HCT116 (cell line): Measurements from ENCODE around the gene EPB41L4A. TPM values are rescaled to one million over a fixed set of nuclear protein-coding genes. Genes with fewer than 3 reads are reported as not detected.

Source experiments
- ATAC-seq: fragments of 200-7000 bp; cut with Tn5 transposase; 2 replicates; pipeline ENCODE4 v1.9.1; 2020; ENCODE audit warnings: mild to moderate bottlenecking, moderate library complexity
- BruUV-seq: library from RNA; stranded (reverse); fragments of 400-500 nt; replicated peaks from 2 replicates; lab custom pipeline; 2021; lab: Mats Ljungman, UMichigan
- CTCF ChIA-PET: fragments of 300-600 bp; sonication (Branson Sonifier 250); formaldehyde crosslinking; loops from one replicate; lab custom pipeline; 2021; ENCODE audit warnings: antibody characterized with exemption; lab: Charles Lee
- POLR2A ChIA-PET: fragments of 300-600, 350-600 bp; sonication (Branson Sonifier 250); formaldehyde crosslinking; loops from one replicate; lab custom pipeline; 2021; ENCODE audit warnings: antibody characterized with exemption; lab: Charles Lee
- RAD21 ChIA-PET, 2 experiments: fragments of 300-600 bp; sonication (Branson Sonifier 250); formaldehyde crosslinking; loops; one replicate each; lab custom pipeline; 2023; ENCODE audit warnings: low total read pairs in 2 of 2; ENCODE audit not compliant: uncharacterized antibody in 2 of 2, unreplicated experiment in 2 of 2, low non-redundant PET in 1 of 2; lab: Charles Lee
- DNase-seq: peaks from one replicate; pipeline ENCODE4 v3.0.0-alpha.2; 2010; ENCODE audit warnings: low read depth, low spot score
- H2AFZ ChIP-seq: fragments of 200-600 bp; shearing (Covaris generic), sonication (generic); 2 replicates; pipeline ENCODE4 v1.6.1; 2017; ENCODE audit warnings: low read depth, mixed run types, mixed read lengths, antibody characterized with exemption, low read length; ENCODE audit not compliant: poor library complexity, severe bottlenecking
- H3K27ac ChIP-seq: 2 replicates; pipeline ENCODE4 v1.5.1; 2012; ENCODE audit warnings: low read depth, low read length
- H3K27me3 ChIP-seq: fragments of 200-600 bp; sonication (generic); 2 replicates; pipeline ENCODE4 v1.6.1; 2016; ENCODE audit warnings: mixed run types, low read length, mixed read lengths; ENCODE audit not compliant: insufficient read depth
- H3K36me3 ChIP-seq, 2 experiments: fragments of 200-500 bp in 1 of 2; fragments of 200-600 bp in 1 of 2; sonication (Bioruptor generic) in 1 of 2; sonication (generic) in 1 of 2; 2 replicates each; pipeline versions ENCODE4 v1.5.1 to v1.6.1; 2014 to 2016; ENCODE audit warnings: low read length in 2 of 2, inconsistent platforms in 1 of 2, mixed read lengths in 1 of 2, mixed run types in 1 of 2; ENCODE audit not compliant: insufficient read depth in 2 of 2, control insufficient read depth in 1 of 2
- H3K4me1 ChIP-seq, 2 experiments: fragments of 200-600 bp in 1 of 2; sonication (generic) in 1 of 2; 2 replicates each; pipeline versions ENCODE4 v1.5.1 to v1.6.1; 2012 to 2017; ENCODE audit warnings: low read length in 2 of 2, inconsistent platforms in 1 of 2, mild to moderate bottlenecking in 1 of 2, mixed read lengths in 1 of 2, mixed run types in 1 of 2, moderate library complexity in 1 of 2; ENCODE audit not compliant: insufficient read depth in 2 of 2, control insufficient read depth in 1 of 2
- H3K4me2 ChIP-seq: fragments of 200-600 bp; sonication (generic); 2 replicates; pipeline ENCODE4 v1.6.1; 2017; ENCODE audit warnings: mixed run types, low read length, mixed read lengths
- H3K4me3 ChIP-seq, 2 experiments: fragments of 200-600 bp in 1 of 2; sonication (generic) in 1 of 2; replicated peaks in 1 of 2; 2 replicates each; pipeline ENCODE4 v1.5.1; 2011 to 2016; ENCODE audit warnings: low read length in 2 of 2, control low read depth in 1 of 2, low read depth in 1 of 2, mild to moderate bottlenecking in 1 of 2, mixed read lengths in 1 of 2, mixed run types in 1 of 2
- H3K79me2 ChIP-seq: fragments of 200-600 bp; sonication (generic); 2 replicates; pipeline ENCODE4 v1.6.1; 2017; ENCODE audit warnings: mild to moderate bottlenecking, mixed run types, low read length, moderate library complexity, mixed read lengths; ENCODE audit not compliant: insufficient read depth
- H3K9ac ChIP-seq: fragments of 200-600 bp; sonication (generic); 2 replicates; pipeline ENCODE4 v1.6.1; 2016; ENCODE audit warnings: low read length, mixed read lengths
- H3K9me2 ChIP-seq: fragments of 200-600 bp; sonication (generic), shearing (Covaris generic); 2 replicates; pipeline ENCODE4 v1.6.1; 2017; ENCODE audit warnings: mixed run types, mild to moderate bottlenecking, moderate library complexity; ENCODE audit not compliant: insufficient read depth
- H3K9me3 ChIP-seq, 2 experiments: fragments of 200-500 bp in 1 of 2; fragments of 200-600 bp in 1 of 2; sonication (Bioruptor generic) in 1 of 2; sonication (generic) in 1 of 2; 2 replicates each; pipeline ENCODE4 v1.6.1; 2014 to 2017; ENCODE audit warnings: low read length in 2 of 2, mixed read lengths in 2 of 2, inconsistent platforms in 1 of 2, low read depth in 1 of 2, mild to moderate bottlenecking in 1 of 2, mixed run types in 1 of 2, moderate library complexity in 1 of 2; ENCODE audit not compliant: control insufficient read depth in 1 of 2, insufficient read depth in 1 of 2
- H4K20me1 ChIP-seq: fragments of 200-600 bp; sonication (generic), shearing (Covaris generic); 2 replicates; pipeline ENCODE4 v1.6.1; 2017; ENCODE audit warnings: mixed run types, mild to moderate bottlenecking, moderate library complexity; ENCODE audit not compliant: insufficient read depth
- CEBPB ChIP-seq: IDR thresholded peaks from 2 replicates; pipeline ENCODE4 v1.6.1; 2012; ENCODE audit warnings: low read depth
- CTCF ChIP-seq, 3 experiments: fragments of 200-600 bp in 1 of 3; sonication (generic) in 1 of 3; IDR thresholded peaks in 2 of 3; conservative IDR thresholded peaks in 1 of 3; 2 replicates each; pipeline ENCODE4 v1.5.1; 2012 to 2017; ENCODE audit warnings: low read depth in 2 of 3, low read length in 2 of 3, antibody characterized with exemption in 1 of 3, borderline replicate concordance in 1 of 3, control low read depth in 1 of 3, mild to moderate bottlenecking in 1 of 3, mixed read lengths in 1 of 3, mixed run types in 1 of 3, moderate library complexity in 1 of 3; ENCODE audit not compliant: insufficient read depth in 1 of 3
- EZH2phosphoT487 ChIP-seq: fragments of 200-600 bp; IDR thresholded peaks from 2 replicates; pipeline ENCODE4 v1.6.1; 2018; ENCODE audit warnings: antibody characterized with exemption, borderline replicate concordance
- POLR2AphosphoS5 ChIP-seq: IDR thresholded peaks from 2 replicates; pipeline ENCODE4 v1.6.1; 2011; ENCODE audit warnings: mild to moderate bottlenecking, low read depth, low read length, moderate library complexity
- SRF ChIP-seq: IDR thresholded peaks from 2 replicates; pipeline ENCODE4 v1.6.1; 2012; ENCODE audit warnings: low read depth
- ZBTB33 ChIP-seq: IDR thresholded peaks from 2 replicates; pipeline ENCODE4 v1.6.1; 2011; ENCODE audit warnings: mild to moderate bottlenecking, low read length, moderate library complexity; ENCODE audit not compliant: insufficient replicate concordance; ENCODE audit errors: extremely low read depth
- ZFX ChIP-seq: fragments of 450-650 bp; IDR thresholded peaks from 2 replicates; pipeline ENCODE4 v1.6.1; 2017
- intact Hi-C: fragments of 100-400 bp; cut with micrococcal nuclease; formaldehyde crosslinking; loops from 2 replicates; pipeline ENCODE4 v1.10.0; 2022
- total RNA-seq: library from RNA; stranded (reverse); gene quantifications from one replicate; pipeline ENCODE4 v1.2.1, GENCODE V29; 2021; ENCODE audit not compliant: unreplicated experiment

EPB41L4A gene
- total RNA-seq, 1 experiment from 2014 or later: 2.8 TPM

- H3K9ac ChIP-seq: no peak overlapping the region
- no peaks in the 10 kb centered on the region for H3K79me2 ChIP-seq
- POLR2A ChIA-PET: no interaction called here
- H2AFZ ChIP-seq: no peak overlapping the region
- H3K27me3 ChIP-seq: peaks cover 11% of the 10 kb centered on the region
- no peak overlapping the region for H3K27ac ChIP-seq
- CTCF ChIA-PET: no interaction called here
- DNase-seq (no peak), ATAC-seq (peak; percentile 77)
- H3K9me3 ChIP-seq: no peaks in the 10 kb centered on the region
- intact Hi-C loops: no loop called here
- no peak overlapping the region for H3K4me3 ChIP-seq
- BruUV-seq: no TSS peak
- H3K9me2 ChIP-seq: no peaks in the 10 kb centered on the region
- H3K4me2 ChIP-seq: no peak overlapping the region
- RAD21 ChIA-PET: no interaction called here
- TF ChIP-seq CTCF (IDR thresholded peaks at IDR 0.05 in 2 of 3, conservative IDR thresholded peaks at IDR 0.05 in 1 of 3; ENCODE audit: borderline replicate concordance in 1 of 3, insufficient read depth in 1 of 3, low read depth in 2 of 3, low read length in 2 of 3): peak in 1 of 3 experiments; percentile 18; a peak in 1 of 6 replicates
- TF ChIP-seq SRF: no peak
- no peak for TF ChIP-seq ZFX
- no peak for TF ChIP-seq EZH2phosphoT487
- TF ChIP-seq CEBPB: no peak
- TF ChIP-seq ZBTB33: no peak
- no peak for TF ChIP-seq POLR2AphosphoS5
- H3K4me1 ChIP-seq: no peaks in the 10 kb centered on the region
- H4K20me1 ChIP-seq: no peaks in the 10 kb centered on the region
- H3K36me3 ChIP-seq: no peaks in the 10 kb centered on the region
Measured at GRCh38 chr5:112372543-112372942, 46.5 kb downstream of the EPB41L4A start.
